Endothelial cell of umbilical vein (primary cell): Measurements from ENCODE around the gene GLI2. TPM values are rescaled to one million over a fixed set of nuclear protein-coding genes. Genes with fewer than 3 reads are reported as not detected.
A peak's percentile ranks its signal among the peaks of the same experiment; 100 is the strongest.

Experiments
- BruUV-seq: library from RNA; stranded (reverse); fragments of 400-500 nt; replicated peaks from 2 replicates; lab custom pipeline; 2021; lab: Mats Ljungman, UMichigan
- CTCF ChIA-PET: fragments of 300-600, 350-600 bp; sonication (Branson Sonifier 250); formaldehyde crosslinking; loops from one replicate; lab custom pipeline; 2021; ENCODE audit warnings: antibody characterized with exemption, inconsistent platforms; lab: Charles Lee
- POLR2A ChIA-PET: fragments of 300-600, 350-600 bp; sonication (Branson Sonifier 250); formaldehyde crosslinking; loops from one replicate; lab custom pipeline; 2021; ENCODE audit warnings: antibody characterized with exemption, inconsistent platforms; lab: Charles Lee
- DNase-seq: peaks from one replicate; pipeline ENCODE4 v3.0.0-alpha.2; 2011; ENCODE audit warnings: low read depth, low spot score
- FAIRE-seq: peaks from 2 replicates; lab custom pipeline; 2011; peaks lifted over from hg19 to GRCh38; lab: Jason Lieb, UNC
- H2AFZ ChIP-seq: 2 replicates; pipeline ENCODE4 v1.6.0; 2012; ENCODE audit warnings: low read depth, low read length, control low read depth, inconsistent platforms
- H3K27ac ChIP-seq: 2 replicates; pipeline ENCODE4 v1.5.1; 2011; ENCODE audit warnings: low read depth, mild to moderate bottlenecking, control low read depth, low read length, moderate library complexity; ENCODE audit not compliant: insufficient read depth
- H3K27me3 ChIP-seq, 2 experiments: 2 replicates each; pipeline versions ENCODE4 v1.6.0 to v1.6.1; 2011; ENCODE audit warnings: low read length in 2 of 2, mixed read lengths in 1 of 2; ENCODE audit not compliant: control insufficient read depth in 2 of 2, insufficient read depth in 2 of 2
- H3K36me3 ChIP-seq, 2 experiments: 2 replicates in 1 of 2; 3 replicates in 1 of 2; pipeline ENCODE4 v1.5.1; 2011; ENCODE audit warnings: low read length in 2 of 2, mild to moderate bottlenecking in 1 of 2, moderate library complexity in 1 of 2; ENCODE audit not compliant: control insufficient read depth in 2 of 2, insufficient read depth in 2 of 2; ENCODE audit errors: extremely low read depth in 1 of 2
- H3K4me1 ChIP-seq: 3 replicates; pipeline ENCODE4 v1.5.1; 2011; ENCODE audit warnings: mild to moderate bottlenecking, low read length; ENCODE audit not compliant: control insufficient read depth, insufficient read depth; ENCODE audit errors: extremely low read depth
- H3K4me2 ChIP-seq: 2 replicates; pipeline ENCODE4 v1.6.1; 2011; ENCODE audit warnings: low read length, control low read depth, mixed read lengths; ENCODE audit not compliant: insufficient read depth
- H3K4me3 ChIP-seq, 3 experiments: fragments of 200-600 bp in 1 of 3; sonication (generic), shearing (Covaris generic) in 1 of 3; replicated peaks in 1 of 3; 2 replicates each; pipeline ENCODE4 v1.5.1; 2011 to 2016; ENCODE audit warnings: control low read depth in 3 of 3, low read length in 3 of 3, mild to moderate bottlenecking in 2 of 3, inconsistent platforms in 1 of 3, low read depth in 1 of 3, moderate library complexity in 1 of 3; ENCODE audit not compliant: insufficient read depth in 1 of 3
- H3K79me2 ChIP-seq: 2 replicates; pipeline ENCODE4 v1.6.0; 2012; ENCODE audit warnings: low read length, inconsistent platforms; ENCODE audit not compliant: control insufficient read depth, insufficient read depth
- H3K9ac ChIP-seq: replicated peaks from 2 replicates; pipeline ENCODE3; 2011; ENCODE audit warnings: low read length, control low read depth; ENCODE audit not compliant: insufficient read depth; ENCODE audit errors: extremely low read depth
- H3K9me1 ChIP-seq: replicated peaks from 3 replicates; pipeline ENCODE4 v1.6.0; 2011; ENCODE audit warnings: mild to moderate bottlenecking, low read length; ENCODE audit not compliant: control insufficient read depth, insufficient read depth; ENCODE audit errors: extremely low read depth
- H3K9me3 ChIP-seq: replicated peaks from 2 replicates; pipeline ENCODE4 v1.5.1; 2012; ENCODE audit warnings: low read length, inconsistent platforms; ENCODE audit not compliant: control insufficient read depth, insufficient read depth
- H4K20me1 ChIP-seq: replicated peaks from 2 replicates; pipeline ENCODE3; 2011; ENCODE audit warnings: mild to moderate bottlenecking, low read length; ENCODE audit not compliant: control insufficient read depth, insufficient read depth; ENCODE audit errors: extremely low read depth
- CTCF ChIP-seq, 2 donors: IDR thresholded peaks; 1 replicate in 1 of 2; 2 replicates in 1 of 2; pipeline ENCODE4 v1.5.1; 2011; ENCODE audit warnings: low read length in 2 of 2, mild to moderate bottlenecking in 2 of 2, moderate library complexity in 2 of 2, control low read depth in 1 of 2, inconsistent platforms in 1 of 2, low read depth in 1 of 2; ENCODE audit not compliant: insufficient read depth in 1 of 2; ENCODE audit errors: extremely low read depth in 1 of 2
- EZH2 ChIP-seq: IDR thresholded peaks from 2 replicates; pipeline ENCODE4 v1.6.1; 2012; ENCODE audit warnings: borderline replicate concordance, low read depth, mild to moderate bottlenecking, moderate library complexity, low read length, inconsistent platforms; ENCODE audit not compliant: severe bottlenecking
- FOS ChIP-seq: IDR thresholded peaks from 2 replicates; pipeline ENCODE4 v1.6.1; 2011; ENCODE audit warnings: mild to moderate bottlenecking, low read length, moderate library complexity, borderline replicate concordance; ENCODE audit not compliant: insufficient read depth
- GATA2 ChIP-seq: IDR thresholded peaks from 2 replicates; pipeline ENCODE4 v1.7.0; 2011; ENCODE audit warnings: low read depth, mild to moderate bottlenecking, moderate library complexity, mixed read lengths, low read length; ENCODE audit not compliant: insufficient read length, insufficient read depth
- JUN ChIP-seq: IDR thresholded peaks from 2 replicates; pipeline ENCODE4 v1.6.1; 2011; ENCODE audit warnings: borderline replicate concordance, low read depth; ENCODE audit not compliant: insufficient read length, insufficient read depth
- MAX ChIP-seq: IDR thresholded peaks from 2 replicates; pipeline ENCODE4 v1.6.1; 2011; ENCODE audit not compliant: insufficient read depth, insufficient read length
- MYC ChIP-seq: IDR thresholded peaks from one replicate; pipeline ENCODE4 v1.6.1; 2011; ENCODE audit warnings: mild to moderate bottlenecking, low read depth, low read length
- POLR2A ChIP-seq: IDR thresholded peaks from 2 replicates; pipeline ENCODE4 v1.6.1; 2012; ENCODE audit warnings: low read depth, mild to moderate bottlenecking, control low read depth, low read length
- POLR2AphosphoS5 ChIP-seq: IDR thresholded peaks from 2 replicates; pipeline ENCODE4 v1.6.1; 2012; ENCODE audit warnings: low read depth, mild to moderate bottlenecking, control low read depth, low read length, moderate library complexity; ENCODE audit not compliant: insufficient read depth
- dilution Hi-C: fragments of 300-500 bp; cut with MboI; formaldehyde crosslinking; loops from one replicate; pipeline ENCODE4 v1.15.0; 2019; ENCODE audit warnings: low sequenced_read_pairs; ENCODE audit not compliant: extremely low pct_ligation_motif_present
- intact Hi-C: fragments of 100-400 bp; cut with micrococcal nuclease; formaldehyde crosslinking; loops from one replicate; pipeline ENCODE4 v1.10.0; 2022
- polyA plus RNA-seq, 4 experiments: library from polyadenylated mRNA; depleted of rRNA in 3 of 4; stranded (reverse) in 3 of 4; unstranded in 1 of 4; fragments of >200 nt; gene quantifications; 2 replicates each; pipeline versions ENCODE4 v1.2.1 to v1.2.3, GENCODE V29; 2011 to 2012; ENCODE audit warnings: missing spikeins in 1 of 4
- total RNA-seq: library from RNA; stranded (reverse); gene quantifications from 2 replicates; pipeline ENCODE4 v1.2.3, GENCODE V29; 2021

The GLI2 gene
- total and polyA plus RNA-seq, 2 donors (not counting 3 experiments of a cell fraction or from before 2014, with no cell fraction given): 0.13 TPM; not detected in 1

GRCh38 chr2:120686511-120687168 lies 49.0 kb upstream of the GLI2 start:
- Histone ChIP-seq H3K27ac (no peak overlapping the region), H3K79me2 (no peaks in the 10 kb centered on the region), H3K4me2 (no peak overlapping the region), H3K27me3 (peaks cover 5 to 6% of the 10 kb centered on the region in 2 experiments), H3K9me3 (no peaks in the 10 kb centered on the region), H3K9ac (no peak overlapping the region), H3K36me3 (no peaks in the 10 kb centered on the region), H3K4me1 (no peaks in the 10 kb centered on the region), H2AFZ (no peak overlapping the region), H4K20me1 (no peaks in the 10 kb centered on the region), H3K9me1 (no peaks in the 10 kb centered on the region), H3K4me3 (no peak overlapping the region)
- CTCF ChIA-PET: interaction anchor here (1.0 to 1.3 kb wide), 5 partner anchors 9 to 393 kb away, joined by 3 to 6 read pairs (median 4); no protein-coding TSS in a partner anchor
- FAIRE-seq (no peak), DNase-seq (no peak)
- dilution Hi-C loops: no loop called here
- TF ChIP-seq CTCF (IDR thresholded peaks at IDR 0.05; ENCODE audit: extremely low read depth in 1 of 2, insufficient read depth in 1 of 2, low read depth in 1 of 2, low read length in 2 of 2): peak; percentile 33 to 46
- TF ChIP-seq POLR2A: no peak
- no TSS peak for BruUV-seq
- POLR2A ChIA-PET: no interaction called here
- intact Hi-C loops: no loop called here

- no peak for FAIRE-seq
- CTCF ChIA-PET: interaction anchor here (1.0 to 1.3 kb wide), 4 partner anchors 9 to 393 kb away, joined by 3 to 6 read pairs (median 3); no protein-coding TSS in a partner anchor
Observed at GRCh38 chr2:120687210-120687609, 48.5 kb upstream of the GLI2 start.

More at GRCh38 chr2:120687210-120687609, 48.5 kb upstream of the GLI2 start:
- Histone ChIP-seq H3K79me2 (no peaks in the 10 kb centered on the region), H3K9ac (no peak overlapping the region), H3K4me3 (no peak overlapping the region), H3K36me3 (no peaks in the 10 kb centered on the region), H3K4me2 (no peak overlapping the region), H4K20me1 (no peaks in the 10 kb centered on the region), H2AFZ (no peak overlapping the region), H3K9me3 (no peaks in the 10 kb centered on the region), H3K27ac (no peak overlapping the region), H3K9me1 (no peaks in the 10 kb centered on the region), H3K27me3 (peaks cover 4 to 6% of the 10 kb centered on the region in 2 experiments), H3K4me1 (no peaks in the 10 kb centered on the region)
- intact Hi-C loops: no loop called here
- dilution Hi-C loops: no loop called here
- BruUV-seq: no TSS peak
- POLR2A ChIA-PET: no interaction called here
- DNase-seq: no peak
- TF ChIP-seq CTCF (IDR thresholded peaks at IDR 0.05; ENCODE audit: extremely low read depth in 1 of 2, insufficient read depth in 1 of 2, low read depth in 1 of 2, low read length in 2 of 2) (no peak), FOS (no peak), JUN (no peak), GATA2 (no peak), POLR2A (no peak), MYC (no peak), POLR2AphosphoS5 (no peak), MAX (no peak), EZH2 (no peak)
